CD4-positive, alpha-beta T cell treated with Interferon gamma for 1 hour (primary cell): Measurements from ENCODE around the gene ATXN7L3.
"Not testable (repeated sequence)": the region's sequence is repeated elsewhere in the genome, so short reads cannot be mapped to it uniquely, and the experiment has no call there.

Source experiments
- DNase-seq: peaks from one replicate; pipeline ENCODE4 v3.0.0-alpha.2; 2020

The ATXN7L3 gene

GRCh38 chr17:44199553-44200477, at the start of gene ATXN7L3:
Gene ATXN7L3, minus strand, starts transcription at chr17:44199884. Its CDS starts 1,814 bp downstream, at chr17:44198070.
- peak; percentile 99 for DNase-seq

DNA sequence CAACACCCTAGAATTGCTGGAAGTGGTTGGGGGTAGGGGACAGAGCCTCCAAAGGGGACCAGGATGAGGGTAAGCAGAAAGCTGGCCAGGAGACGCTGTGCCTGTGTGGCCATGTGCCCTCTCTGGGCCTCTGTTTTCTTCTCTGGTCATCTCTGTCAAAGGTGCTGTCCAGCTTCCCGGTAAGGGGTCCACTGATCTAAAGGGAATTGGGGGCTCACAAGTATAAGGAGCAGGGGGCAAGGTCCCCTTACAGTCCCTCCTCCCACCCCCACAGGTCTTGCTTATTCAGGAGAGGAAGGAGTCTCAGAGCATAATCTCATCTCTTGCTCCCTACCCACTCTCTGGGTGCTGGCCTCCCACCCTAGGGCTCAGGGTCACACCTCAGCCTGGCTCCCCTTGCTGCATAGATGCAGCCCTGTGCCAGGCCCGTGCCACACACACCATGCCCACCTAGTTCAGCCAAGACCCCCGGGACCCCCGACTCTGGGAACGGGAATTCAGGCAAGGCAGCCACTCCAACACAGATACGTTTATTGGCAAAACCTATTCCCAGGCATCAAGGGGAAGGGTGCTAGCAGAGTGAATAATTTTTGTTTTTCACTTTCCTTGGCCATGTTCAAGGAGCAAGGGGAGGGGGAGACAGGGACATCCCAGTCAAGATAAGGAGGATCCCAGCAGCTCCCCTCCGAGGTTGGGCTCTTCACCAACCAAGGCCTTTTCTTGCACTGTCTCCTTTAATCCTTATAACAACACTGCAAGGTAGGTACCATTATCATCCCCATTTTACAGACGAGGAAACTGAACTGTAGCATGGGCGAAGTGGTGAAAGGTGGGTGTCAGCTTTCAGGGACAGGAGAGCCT, 48.4 kb upstream of the ATXN7L3 start:
- DNase-seq, result no peak

DNA sequence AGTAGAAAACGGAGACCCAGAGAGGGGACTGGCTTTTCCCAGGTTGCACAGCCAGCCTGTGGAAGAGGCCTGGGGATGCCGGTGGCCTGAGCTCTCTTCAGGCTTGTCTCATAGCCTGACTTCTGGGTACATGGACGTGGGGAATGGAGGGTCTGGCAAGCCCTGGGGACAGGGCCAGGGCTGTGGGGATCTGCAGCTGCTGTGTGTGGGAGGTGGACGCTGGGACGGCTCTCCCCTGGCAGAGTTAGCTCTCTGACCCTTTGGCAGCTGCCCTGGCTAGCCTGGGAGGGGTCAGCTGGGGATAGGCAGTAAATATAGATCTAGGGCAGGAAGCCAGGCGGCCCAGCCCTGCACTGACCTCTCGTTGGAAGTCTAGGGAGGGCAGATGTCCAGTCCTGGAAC, 47.8 kb upstream of the ATXN7L3 start:
- DNase-seq, result no peak

DNA sequence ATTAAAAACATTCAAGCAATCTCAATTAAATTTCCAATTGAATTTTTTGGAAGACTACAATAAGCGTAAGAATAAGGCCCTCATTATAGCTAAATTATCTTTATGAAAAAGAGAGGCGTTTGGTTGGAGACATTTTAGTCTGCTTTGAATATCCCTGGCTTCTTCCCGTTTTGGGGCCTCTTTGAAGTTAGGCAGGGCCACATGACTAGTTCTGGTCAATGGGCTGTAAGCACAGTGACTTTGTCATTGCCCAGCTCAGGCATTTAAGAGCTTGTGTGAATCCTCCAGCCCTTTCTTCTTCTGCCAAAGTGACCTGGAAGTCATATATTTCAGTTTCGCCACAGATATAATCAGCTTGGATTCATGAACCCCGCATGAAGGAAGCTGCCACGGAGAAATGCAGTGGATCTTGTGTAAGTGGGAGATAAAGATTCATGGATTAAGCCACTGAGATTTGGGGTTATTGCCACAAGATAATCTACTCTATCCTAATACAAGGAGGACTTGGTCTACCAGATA, 41.5 kb upstream of the ATXN7L3 start:
- DNase-seq, result no peak

DNA sequence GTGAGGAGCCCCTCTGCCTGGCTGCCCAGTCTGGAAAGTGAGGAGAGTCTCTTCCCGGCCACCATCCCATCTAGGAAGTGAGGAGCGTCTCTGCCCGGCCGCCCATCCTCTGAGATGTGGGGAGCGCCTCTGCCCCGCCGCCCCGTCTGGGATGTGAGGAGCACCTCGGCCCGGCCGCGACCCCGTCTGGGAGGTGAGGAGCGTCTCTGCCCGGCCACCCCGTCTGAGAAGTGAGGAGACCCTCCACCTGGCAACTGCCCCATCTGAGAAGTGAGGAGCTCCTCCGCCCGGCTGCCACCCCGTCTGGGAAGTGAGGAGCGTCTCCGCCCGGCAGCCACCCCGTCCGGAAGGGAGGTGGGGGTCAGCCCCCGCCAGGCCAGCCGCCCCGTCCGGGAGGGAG, 38.2 kb upstream of the ATXN7L3 start:
- not testable (repeated sequence) for DNase-seq

DNA sequence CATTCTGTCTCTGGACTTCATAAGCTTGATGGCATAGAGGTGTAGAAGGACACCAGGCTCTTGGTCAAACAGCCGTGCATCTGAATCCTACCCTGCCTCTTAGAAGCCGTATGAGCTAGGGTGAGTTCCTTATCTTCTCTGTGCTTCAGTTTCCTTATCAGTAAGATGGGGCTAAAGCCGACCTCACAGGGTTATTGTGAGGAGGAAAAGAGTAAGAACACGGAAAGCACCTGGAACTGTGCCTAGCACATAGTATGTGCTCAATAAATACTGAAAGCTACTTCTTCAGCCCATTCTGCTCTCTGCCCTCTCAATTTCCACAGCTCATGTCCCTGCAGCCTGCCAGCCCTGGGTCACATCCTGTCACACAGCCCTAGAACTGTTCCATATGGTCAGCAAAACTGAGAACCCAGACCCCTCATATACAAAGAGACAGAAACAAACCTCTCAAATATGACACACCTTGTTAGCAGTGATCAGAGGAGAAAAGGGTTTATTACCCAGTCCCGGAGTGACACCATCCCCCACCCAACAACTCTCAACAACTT, 36.8 kb upstream of the ATXN7L3 start:
- no peak for DNase-seq

- DNase-seq, result no peak
Measured at GRCh38 chr17:44235583-44235936, 35.9 kb upstream of the ATXN7L3 start.

DNA sequence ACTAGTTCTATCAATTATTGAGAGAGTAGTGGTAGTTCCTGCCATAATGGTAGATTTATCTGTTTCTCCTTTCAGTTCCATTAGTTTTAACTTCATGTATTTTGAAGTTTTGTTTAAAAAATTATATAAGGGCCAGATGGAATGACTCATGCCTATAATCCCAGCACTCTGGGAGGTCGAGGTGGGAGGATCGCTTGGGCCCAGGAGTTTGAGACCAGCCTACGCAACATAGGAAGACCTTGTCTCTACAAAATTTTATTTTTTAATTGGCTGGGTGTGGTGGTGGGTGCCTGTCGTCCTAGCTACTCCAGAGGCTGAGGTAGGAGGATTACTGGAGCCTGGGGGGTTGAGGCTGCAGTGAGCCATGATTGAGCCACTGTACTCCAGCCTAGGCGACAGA, 33.9 kb upstream of the ATXN7L3 start:
- no peak for DNase-seq

GRCh38 chr17:44232061-44232460, 32.4 kb upstream of the ATXN7L3 start:
- no peak for DNase-seq

DNA sequence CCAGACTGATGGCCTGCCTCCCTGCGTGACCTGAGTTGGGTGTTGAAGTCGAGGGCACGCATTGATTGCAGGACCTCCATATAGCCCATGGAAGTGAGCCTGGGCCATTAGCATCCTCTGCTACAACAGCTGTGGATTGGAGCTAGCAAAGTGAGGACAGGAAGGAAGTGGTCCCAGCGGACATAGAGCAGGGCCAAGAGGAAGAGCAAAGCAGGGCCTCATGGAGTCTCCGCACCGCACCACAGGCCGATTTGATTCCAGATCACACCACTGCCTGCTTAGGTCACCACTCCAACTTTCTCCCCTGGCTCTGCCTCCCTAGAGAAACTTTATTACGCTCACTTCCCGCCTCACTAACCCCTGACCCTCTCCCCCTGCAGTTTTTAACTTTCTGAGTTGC, 30.5 kb upstream of the ATXN7L3 start:
- DNase-seq, result no peak

DNA sequence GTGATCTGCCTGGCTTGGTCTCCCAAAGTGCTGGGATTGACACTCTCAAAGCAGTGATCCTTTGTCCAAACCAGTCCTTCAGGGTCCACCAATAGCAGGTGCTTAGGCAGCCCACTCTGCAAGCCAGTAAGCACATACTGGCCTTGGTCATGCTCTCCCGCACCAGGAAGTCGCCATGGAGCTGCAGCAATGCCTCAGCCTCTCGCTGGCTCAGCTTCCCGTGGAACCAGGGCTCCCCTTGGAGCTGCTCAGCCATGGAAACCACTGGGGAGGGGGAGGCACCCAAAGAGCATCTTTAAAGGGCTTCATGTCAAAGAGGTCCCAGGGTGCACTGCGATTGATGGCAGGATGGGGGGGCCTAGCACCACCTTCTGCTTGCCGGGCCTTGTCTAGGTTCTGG, 29.4 kb upstream of the ATXN7L3 start:
- DNase-seq, result no peak

DNA sequence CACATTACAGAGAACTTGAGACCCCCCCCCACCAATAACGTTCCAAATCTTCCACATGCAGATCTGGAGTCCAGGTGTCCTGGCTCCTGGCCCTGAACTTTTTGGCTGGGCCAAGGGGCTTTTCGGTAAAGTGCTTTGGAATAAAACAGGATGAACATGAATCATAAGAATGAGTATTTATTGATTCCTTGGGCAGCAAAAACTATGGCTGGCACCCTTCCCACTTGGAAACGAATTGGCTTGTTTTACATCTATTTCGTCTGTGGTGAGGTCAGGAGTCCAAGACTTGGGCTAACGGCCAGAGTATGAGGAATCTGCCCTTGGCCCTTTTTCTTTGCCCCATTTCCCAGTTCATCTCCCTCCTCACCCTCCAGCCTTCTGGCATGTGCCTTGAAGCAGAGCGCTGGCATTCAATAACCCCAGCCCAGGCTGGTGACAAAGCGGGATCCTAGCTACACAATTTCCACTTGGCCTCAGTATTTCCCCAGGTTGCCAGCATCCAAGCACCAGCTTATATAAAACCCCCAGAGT, 23.9 kb upstream of the ATXN7L3 start:
- DNase-seq, result no peak

DNA sequence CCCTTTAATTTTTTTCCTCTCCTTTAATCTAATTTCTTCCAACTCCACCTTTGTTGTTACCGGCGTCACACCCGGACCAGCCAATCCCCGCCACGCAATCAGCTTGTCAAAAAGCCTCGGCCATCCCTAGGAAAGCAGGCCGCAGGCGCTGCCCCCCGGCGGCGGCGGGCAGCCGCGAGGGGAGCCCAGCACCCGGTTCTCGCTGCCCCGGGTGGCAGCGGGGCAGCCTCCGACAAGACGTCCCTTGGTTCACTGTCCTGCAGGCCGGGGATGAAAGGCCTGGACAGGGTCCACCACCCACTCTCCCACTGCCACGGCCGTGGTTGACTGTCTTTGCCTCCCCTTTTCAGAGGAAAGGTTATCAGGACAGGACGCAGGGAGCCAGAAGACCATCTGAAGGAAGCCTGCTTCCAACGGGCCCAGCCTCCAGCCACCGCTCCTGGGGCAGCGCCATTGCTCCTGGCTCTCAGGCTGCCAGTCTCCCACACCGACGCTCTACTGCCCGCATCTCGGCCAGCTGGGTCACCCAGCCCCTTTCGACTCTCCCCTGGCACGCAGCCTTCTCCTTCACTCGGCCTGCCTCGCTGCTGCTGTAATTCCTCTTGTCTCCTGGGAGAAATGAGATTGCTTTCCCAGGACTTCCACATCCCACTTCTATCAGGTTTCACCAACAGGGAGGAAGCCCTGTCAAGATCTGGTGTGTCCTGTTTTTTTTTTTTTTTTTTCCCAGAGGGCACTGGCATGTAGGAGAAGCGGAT, 22.6 kb upstream of the ATXN7L3 start:
- peak; percentile 51 for DNase-seq

GRCh38 chr17:44221862-44222111, 22.1 kb upstream of the ATXN7L3 start:
- no peak for DNase-seq

- peak; percentile 64 for DNase-seq
Measured at GRCh38 chr17:44221084-44221861, 21.6 kb upstream of the ATXN7L3 start.

GRCh38 chr17:44220213-44221083, 20.8 kb upstream of the ATXN7L3 start:
- DNase-seq, result peak; percentile 45

GRCh38 chr17:44219616-44220212, 20.0 kb upstream of the ATXN7L3 start, which contains the start of gene UBTF:
Gene UBTF, minus strand, starts transcription at chr17:44219675. Its CDS starts 1,446 bp downstream, at chr17:44218229.
- peak; percentile 82 for DNase-seq

- peak; percentile 71 for DNase-seq
Measured at GRCh38 chr17:44219108-44219615, 19.5 kb upstream of the ATXN7L3 start.

DNA sequence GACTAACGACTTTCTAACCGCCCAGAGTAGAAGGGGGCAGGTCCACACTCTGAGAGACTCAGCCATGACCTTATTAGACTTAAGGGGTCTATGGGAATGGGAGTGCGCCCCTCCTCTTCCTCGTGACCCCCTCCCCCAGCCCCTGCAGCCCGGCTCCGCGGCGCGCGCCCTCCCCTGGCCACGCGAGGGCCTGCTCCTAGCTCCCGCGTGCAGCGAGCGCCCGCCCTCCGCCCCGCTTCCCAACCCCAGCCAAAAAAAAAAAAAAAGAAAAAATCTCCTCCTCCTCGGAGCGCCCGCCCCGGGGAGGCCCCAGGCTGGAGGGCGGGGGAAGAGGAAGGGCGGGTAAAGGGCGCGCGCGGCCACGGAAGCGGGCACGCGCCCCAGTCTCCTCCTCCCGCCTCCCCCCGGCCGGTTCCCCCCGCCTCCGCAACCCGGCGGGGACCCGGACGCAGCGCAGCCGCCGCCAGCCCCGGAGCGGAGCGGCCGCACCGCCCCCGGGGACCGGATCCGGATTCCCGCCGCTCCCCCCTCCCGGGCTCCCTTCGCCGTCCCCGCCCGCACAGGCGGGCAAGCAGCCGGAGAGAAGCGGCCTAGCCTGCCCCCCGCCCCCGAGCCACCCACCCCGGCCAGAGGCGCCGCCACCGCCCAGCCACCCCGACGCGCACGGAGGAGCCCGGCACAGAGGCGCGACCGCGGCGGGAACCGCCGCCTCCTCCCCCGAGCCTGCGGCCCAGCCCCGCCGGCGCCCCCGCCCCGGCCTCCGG, 18.8 kb upstream of the ATXN7L3 start:
- peak; percentile 90 for DNase-seq
